Adrenal gland (tissue), 12 donors: ENCODE measurements around the gene DYNC1I1. TPM values are rescaled to one million over a fixed set of nuclear protein-coding genes. Genes with fewer than 3 reads are reported as not detected.

Experiments
- DNase-seq, 7 donors: peaks; one replicate each; pipeline ENCODE4 v3.0.0-alpha.2; 2019 to 2020
- H3K27ac ChIP-seq, 5 donors: fragments of 200-600 bp; sonication (generic) in 4 of 5; 1 replicate in 3 of 5; 2 replicates in 2 of 5; pipeline versions ENCODE4 v1.5.1 to v1.8.0; 2016 to 2020; ENCODE audit warnings: mild to moderate bottlenecking in 1 of 5
- H3K27me3 ChIP-seq: fragments of 200-600 bp; 2 replicates; pipeline ENCODE4 v1.8.0; 2021
- H3K36me3 ChIP-seq, 2 donors: fragments of 200-600 bp; replicated peaks in 1 of 2; 1 replicate in 1 of 2; 2 replicates in 1 of 2; pipeline versions ENCODE4 v1.5.1 to v1.8.0; 2018 to 2022
- H3K4me1 ChIP-seq, 2 donors: fragments of 200-600 bp; replicated peaks in 1 of 2; 1 replicate in 1 of 2; 2 replicates in 1 of 2; pipeline versions ENCODE4 v1.5.1 to v1.8.0; 2018 to 2021
- H3K4me3 ChIP-seq, 4 donors: fragments of 200-600 bp; sonication (generic) in 3 of 4; one replicate each; pipeline ENCODE4 v1.5.1; 2016 to 2018
- H3K9me3 ChIP-seq, 3 donors: fragments of 200-600 bp; sonication (generic) in 1 of 3; replicated peaks in 1 of 3; 1 replicate in 2 of 3; 2 replicates in 1 of 3; pipeline versions ENCODE4 v1.5.1 to v1.8.0; 2016 to 2021
- CTCF ChIP-seq, 6 experiments: fragments of 450-650 bp in 4 of 6; fragments of 200-600 bp in 2 of 6; sonication (generic) in 1 of 6; IDR thresholded peaks; 1 replicate in 5 of 6; 2 replicates in 1 of 6; pipeline versions ENCODE4 v1.5.1 to v1.8.0; 2016 to 2021; ENCODE audit warnings: antibody characterized with exemption in 6 of 6, mild to moderate bottlenecking in 2 of 6, moderate library complexity in 1 of 6
- POLR2A ChIP-seq, 2 donors: fragments of 450-650 bp; IDR thresholded peaks; one replicate each; pipeline ENCODE4 v1.6.1; 2017; ENCODE audit warnings: antibody characterized with exemption in 2 of 2, mild to moderate bottlenecking in 2 of 2, moderate library complexity in 1 of 2
- WGBS, 4 donors: extraction: QIAGEN DNeasy Blood & Tissue Kit in 2 of 4; methylation state at CpG; one replicate each; pipeline versions ENCODE4 v1.1.5 to v1.1.7; 2013 to 2017; 5-methylcytosine and 5-hydroxymethylcytosine counted together
- intact Hi-C, 2 donors: fragments of 100-400 bp; cut with DNase I; formaldehyde crosslinking; loops; one replicate each; pipeline versions ENCODE4 v1.14.1 to v1.15.0; 2022 to 2023
- polyA plus RNA-seq, 3 donors: library from polyadenylated mRNA; stranded (reverse); fragments of 200-250 nt in 2 of 3; fragments of 350-450 nt in 1 of 3; fragmentation: Illumina TruSeq in 1 of 3; extraction: RNeasy Lipid Tissue Mini Kit (QIAGEN cat#74804) in 1 of 3; gene quantifications; one replicate each; pipeline ENCODE4 v1.2.3, GENCODE V29; 2013 to 2014
- total RNA-seq, 9 donors: library from RNA; depleted of rRNA in 4 of 9; stranded (reverse); fragments of >200 nt in 4 of 9; fragments of 120-200 nt in 1 of 9; fragmentation: NEBNext Ultra II Directional in 1 of 9; extraction: Animal tissue kit (Norgen Biotek cat#: 25700) in 1 of 9; gene quantifications; one replicate each; pipeline versions ENCODE4 v1.1.0 to v1.2.4, GENCODE V29; 2013 to 2023
- donor health status: healthy with polysubstance abuse.
- donor health status: Bipolar disorder and iron deficiency.
- donor health status: DM: yes; HTN: yes; CAD: no.
- donor health status: DM: no; HTN: no; CAD: no.
- donor health status: DM: no; HTN: no; CAD: no.
- donor health status: DM: yes; HTN: yes; CAD: no.

DYNC1I1 gene
- total and polyA plus RNA-seq, 12 donors = 0.97 to 42.6 (median 8.2) TPM

- no peak for DNase-seq
- no peaks in the 10 kb centered on the region for H3K9me3 ChIP-seq
- intact Hi-C loops = no loop called here
Measured at GRCh38 chr7:95796617-95797016, 24.3 kb downstream of the DYNC1I1 start.

GRCh38 chr7:95798401-95798930, 26.1 kb downstream of the DYNC1I1 start:
- no peaks in the 10 kb centered on the region for H3K9me3 ChIP-seq
- H3K4me3 ChIP-seq = no peak overlapping the region
- 29 to 56% (median 50%) methylated on average over 4 of the region's 4 CpGs for WGBS, 4 donors
- H3K36me3 ChIP-seq = no peaks in the 10 kb centered on the region
- intact Hi-C loops = no loop called here
- no peak for DNase-seq
- H3K27ac ChIP-seq = no peak overlapping the region
- no peaks in the 10 kb centered on the region for H3K4me1 ChIP-seq
- no peak for TF ChIP-seq CTCF (IDR thresholded peaks at IDR 0.05)
- no peak for TF ChIP-seq POLR2A (IDR thresholded peaks at IDR 0.05)
- H3K27me3 ChIP-seq = no peaks in the 10 kb centered on the region

More at GRCh38 chr7:95796617-95797016, 24.3 kb downstream of the DYNC1I1 start:
- no peak overlapping the region for H3K27ac ChIP-seq
- H3K27me3 ChIP-seq = no peaks in the 10 kb centered on the region
- no peaks in the 10 kb centered on the region for H3K36me3 ChIP-seq
- WGBS, 4 donors = 62 to 75% (median 71%) methylated on average over 1 of the region's 1 CpG
- TF ChIP-seq CTCF (IDR thresholded peaks at IDR 0.05) = no peak
- TF ChIP-seq POLR2A (IDR thresholded peaks at IDR 0.05) = no peak
- H3K4me1 ChIP-seq = no peaks in the 10 kb centered on the region
- no peak overlapping the region for H3K4me3 ChIP-seq

- no peak for TF ChIP-seq POLR2A (IDR thresholded peaks at IDR 0.05)
- no peak for TF ChIP-seq CTCF (IDR thresholded peaks at IDR 0.05)
- H3K27me3 ChIP-seq = no peaks in the 10 kb centered on the region
- intact Hi-C loops = no loop called here
Measured at GRCh38 chr7:95800787-95801186, 28.4 kb downstream of the DYNC1I1 start.

GRCh38 chr7:95802270-95802669, 29.9 kb downstream of the DYNC1I1 start:
- Histone ChIP-seq H3K27me3 (no peaks in the 10 kb centered on the region), H3K4me1 (no peaks in the 10 kb centered on the region), H3K4me3 (no peak overlapping the region), H3K27ac (no peak overlapping the region), H3K9me3 (no peaks in the 10 kb centered on the region), H3K36me3 (no peaks in the 10 kb centered on the region)
- 92 to 100% (median 93%) methylated on average over 3 of the region's 3 CpGs for WGBS, 4 donors
- TF ChIP-seq CTCF (IDR thresholded peaks at IDR 0.05) (no peak), POLR2A (IDR thresholded peaks at IDR 0.05) (no peak)
- intact Hi-C loops = no loop called here
- DNase-seq = no peak

More at GRCh38 chr7:95800787-95801186, 28.4 kb downstream of the DYNC1I1 start:
- no peak for DNase-seq
- H3K36me3 ChIP-seq = no peaks in the 10 kb centered on the region
- no peak overlapping the region for H3K27ac ChIP-seq
- H3K4me3 ChIP-seq = no peak overlapping the region
- H3K4me1 ChIP-seq = no peaks in the 10 kb centered on the region
- 56 to 62% (median 60%) methylated on average over 3 of the region's 3 CpGs for WGBS, 4 donors
- H3K9me3 ChIP-seq = no peaks in the 10 kb centered on the region
